BE2C (cell line): ENCODE data around the gene ZNF747.

Experiments used
- DNase-seq: peaks from one replicate; pipeline ENCODE4 v3.0.0-alpha.2; 2020
- H3K27me3 ChIP-seq: fragments of 250-450 bp; sonication (Bioruptor Pico); 2 replicates; pipeline ENCODE4 v1.5.1; 2020; ENCODE audit warnings: mild to moderate bottlenecking
- H3K36me3 ChIP-seq: fragments of 250-450 bp; sonication (Bioruptor Pico); 2 replicates; pipeline ENCODE4 v1.5.1; 2020; ENCODE audit warnings: mild to moderate bottlenecking
- H3K4me1 ChIP-seq: fragments of 250-450 bp; sonication (Bioruptor Pico); 2 replicates; pipeline ENCODE4 v1.5.1; 2020
- H3K4me3 ChIP-seq: 2 replicates; pipeline ENCODE4 v1.5.1; 2011; ENCODE audit warnings: low read depth, low read length
- H3K9me3 ChIP-seq: fragments of 250-450 bp; sonication (Bioruptor Pico); 2 replicates; pipeline ENCODE4 v1.5.1; 2020
- TF ChIP-seq, protein P1 (sequence below): IDR thresholded peaks from 2 replicates; pipeline ENCODE4 v1.5.1; 2012; ENCODE audit warnings: mild to moderate bottlenecking, low read depth, low read length

The ZNF747 gene

DNA sequence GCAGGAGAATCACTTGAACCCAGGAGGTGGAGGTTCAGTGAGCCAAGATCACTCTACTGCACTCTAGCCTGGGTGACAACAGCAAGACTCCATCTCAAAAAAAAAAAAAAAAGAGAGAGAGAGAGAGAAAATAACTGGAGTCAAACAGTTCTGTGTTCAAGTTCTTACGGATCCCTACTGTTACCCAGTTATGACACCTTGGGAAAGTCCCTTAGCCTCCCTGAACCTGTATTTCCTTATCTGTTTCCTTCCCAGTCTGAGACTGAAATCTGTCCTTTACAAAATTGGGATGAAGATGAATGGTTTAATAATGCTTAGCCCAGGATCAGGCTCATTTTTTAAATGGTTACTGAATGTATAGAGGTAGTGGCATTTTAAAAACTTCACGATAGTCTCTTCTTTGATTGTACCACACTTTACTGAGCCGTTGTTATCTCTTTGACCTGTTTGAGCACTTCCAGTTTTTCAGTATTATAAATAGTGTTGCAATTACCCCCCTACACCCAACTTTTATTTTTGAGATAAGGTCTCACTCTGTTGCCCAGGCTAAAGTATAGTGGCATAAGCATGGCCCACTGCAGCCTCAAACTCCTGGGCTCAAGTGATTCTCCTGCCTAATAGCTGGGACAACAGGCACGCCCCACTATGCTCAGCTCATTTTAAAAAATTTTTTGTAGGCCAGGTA lies 25.4 kb downstream of the ZNF747 start:
- H3K4me1 ChIP-seq: no peaks in the 10 kb centered on the region
- DNase-seq: no peak
- H3K9me3 ChIP-seq: peaks cover 4% of the 10 kb centered on the region
- TF ChIP-seq, protein P1, sequence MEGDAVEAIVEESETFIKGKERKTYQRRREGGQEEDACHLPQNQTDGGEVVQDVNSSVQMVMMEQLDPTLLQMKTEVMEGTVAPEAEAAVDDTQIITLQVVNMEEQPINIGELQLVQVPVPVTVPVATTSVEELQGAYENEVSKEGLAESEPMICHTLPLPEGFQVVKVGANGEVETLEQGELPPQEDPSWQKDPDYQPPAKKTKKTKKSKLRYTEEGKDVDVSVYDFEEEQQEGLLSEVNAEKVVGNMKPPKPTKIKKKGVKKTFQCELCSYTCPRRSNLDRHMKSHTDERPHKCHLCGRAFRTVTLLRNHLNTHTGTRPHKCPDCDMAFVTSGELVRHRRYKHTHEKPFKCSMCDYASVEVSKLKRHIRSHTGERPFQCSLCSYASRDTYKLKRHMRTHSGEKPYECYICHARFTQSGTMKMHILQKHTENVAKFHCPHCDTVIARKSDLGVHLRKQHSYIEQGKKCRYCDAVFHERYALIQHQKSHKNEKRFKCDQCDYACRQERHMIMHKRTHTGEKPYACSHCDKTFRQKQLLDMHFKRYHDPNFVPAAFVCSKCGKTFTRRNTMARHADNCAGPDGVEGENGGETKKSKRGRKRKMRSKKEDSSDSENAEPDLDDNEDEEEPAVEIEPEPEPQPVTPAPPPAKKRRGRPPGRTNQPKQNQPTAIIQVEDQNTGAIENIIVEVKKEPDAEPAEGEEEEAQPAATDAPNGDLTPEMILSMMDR: no peak
- no peak overlapping the region for H3K4me3 ChIP-seq
- H3K27me3 ChIP-seq: no peaks in the 10 kb centered on the region
- no peaks in the 10 kb centered on the region for H3K36me3 ChIP-seq

DNA sequence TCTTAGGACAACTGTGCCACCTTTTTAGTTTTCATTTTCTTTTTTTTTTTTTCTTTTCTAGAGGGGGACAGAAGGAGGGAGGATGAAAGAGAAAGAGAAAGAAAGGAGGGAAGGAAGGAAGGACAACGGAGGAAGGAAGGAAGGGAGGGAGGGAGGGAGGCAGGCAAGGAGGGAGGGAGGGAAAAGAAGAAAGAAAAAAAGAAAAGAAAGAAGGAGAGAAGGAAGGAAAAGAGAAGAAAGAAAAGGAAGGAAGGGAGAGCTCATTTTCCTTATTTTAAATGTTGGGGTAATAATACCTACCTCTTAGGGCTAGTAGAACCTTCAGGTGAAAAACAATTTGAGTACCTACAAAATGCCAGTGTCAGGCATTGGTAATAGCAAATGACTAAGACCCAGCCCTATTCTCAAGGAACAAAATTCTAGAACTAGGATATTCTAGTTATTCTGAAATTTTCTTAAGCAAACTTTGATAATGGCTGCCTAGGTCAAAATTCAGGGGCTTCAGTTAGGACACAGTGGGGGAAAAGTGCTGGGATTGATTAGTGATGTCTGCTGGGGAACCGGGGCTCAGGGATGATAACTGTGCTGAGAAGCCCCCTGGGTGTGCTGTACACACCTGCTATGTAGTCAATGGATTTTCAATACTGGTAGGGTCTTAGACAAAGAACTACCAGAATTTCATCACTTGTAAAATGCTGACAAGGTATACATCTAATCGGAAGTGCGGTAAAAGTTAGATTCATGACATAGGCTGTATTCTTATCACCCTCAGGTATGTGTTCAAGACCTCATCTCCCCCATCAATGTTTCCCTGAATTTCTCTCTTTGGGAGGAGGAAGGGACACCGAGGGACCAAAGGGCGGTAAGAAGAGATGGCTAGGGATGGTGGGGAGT lies 31.0 kb downstream of the ZNF747 start:
- no peaks in the 10 kb centered on the region for H3K9me3 ChIP-seq
- no peak for DNase-seq
- no peaks in the 10 kb centered on the region for H3K4me1 ChIP-seq
- no peaks in the 10 kb centered on the region for H3K27me3 ChIP-seq
- H3K36me3 ChIP-seq: no peaks in the 10 kb centered on the region
- TF ChIP-seq, protein P1: no peak
- no peak overlapping the region for H3K4me3 ChIP-seq

DNA sequence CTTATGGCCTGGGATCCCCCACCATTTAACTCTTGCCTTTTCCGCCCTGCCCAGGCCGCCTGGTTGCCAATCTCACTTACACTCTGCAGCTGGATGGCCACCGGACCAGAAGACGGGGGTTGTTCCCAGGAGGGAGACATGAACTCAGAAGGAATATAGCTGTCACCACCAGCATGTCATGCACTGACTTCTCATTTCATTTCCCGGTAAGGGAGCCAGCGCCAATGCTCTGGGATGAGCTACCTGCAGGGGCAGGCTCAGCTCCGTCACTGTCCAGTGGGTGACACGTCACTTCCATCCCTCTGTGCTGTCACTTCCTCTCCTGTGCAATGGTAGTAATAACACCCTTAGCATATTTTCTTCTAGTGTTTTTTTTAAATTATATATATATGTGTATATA lies 35.4 kb downstream of the ZNF747 start:
- Histone ChIP-seq H3K4me3 (no peak overlapping the region), H3K9me3 (no peaks in the 10 kb centered on the region), H3K36me3 (no peaks in the 10 kb centered on the region), H3K4me1 (no peaks in the 10 kb centered on the region), H3K27me3 (no peaks in the 10 kb centered on the region)
- TF ChIP-seq, protein P1: no peak
- no peak for DNase-seq

DNA sequence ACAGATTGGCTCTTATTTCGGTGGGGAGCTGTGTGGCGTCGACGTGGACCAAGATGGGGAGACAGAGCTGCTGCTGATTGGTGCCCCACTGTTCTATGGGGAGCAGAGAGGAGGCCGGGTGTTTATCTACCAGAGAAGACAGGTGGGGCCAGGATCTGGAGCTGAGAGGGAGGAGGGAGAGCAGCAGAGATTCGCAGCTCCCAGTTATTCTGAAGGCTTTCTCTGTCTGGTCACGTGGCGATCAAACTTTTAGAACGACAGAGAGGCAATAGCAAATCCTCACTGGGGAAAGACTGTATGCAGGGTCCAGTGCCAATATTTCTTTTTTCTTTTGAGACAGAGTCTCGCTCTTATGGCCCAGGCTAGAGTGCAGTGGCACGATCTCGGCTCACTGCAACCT lies 39.9 kb downstream of the ZNF747 start:
- TF ChIP-seq, protein P1: no peak
- Histone ChIP-seq H3K36me3 (no peaks in the 10 kb centered on the region), H3K4me3 (no peak overlapping the region), H3K4me1 (no peaks in the 10 kb centered on the region), H3K9me3 (no peaks in the 10 kb centered on the region), H3K27me3 (no peaks in the 10 kb centered on the region)
- no peak for DNase-seq

DNA sequence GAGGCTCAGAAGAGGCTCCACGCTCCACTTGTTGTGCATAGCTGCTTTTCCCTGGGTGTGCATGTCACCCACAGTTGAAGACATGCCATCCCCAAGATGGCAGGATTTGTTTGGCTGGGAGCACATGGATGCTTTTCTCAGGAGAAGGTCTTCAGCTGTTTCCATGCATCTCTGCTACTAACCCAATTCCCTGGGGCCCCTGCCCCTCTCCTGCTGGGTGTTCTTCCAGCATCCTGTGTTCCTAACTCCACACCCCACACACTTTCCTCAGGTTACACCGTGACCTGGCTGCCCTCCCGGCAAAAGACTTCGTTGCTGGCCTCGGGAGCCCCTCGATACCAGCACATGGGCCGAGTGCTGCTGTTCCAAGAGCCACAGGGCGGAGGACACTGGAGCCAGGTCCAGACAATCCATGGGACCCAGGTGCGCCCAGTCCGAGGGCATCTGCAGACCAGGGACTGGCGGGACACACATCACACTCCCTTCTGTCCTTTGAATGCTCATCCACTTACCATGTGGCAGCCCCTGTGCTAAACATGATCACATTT lies 40.6 kb downstream of the ZNF747 start:
- no peaks in the 10 kb centered on the region for H3K27me3 ChIP-seq
- no peaks in the 10 kb centered on the region for H3K9me3 ChIP-seq
- no peaks in the 10 kb centered on the region for H3K4me1 ChIP-seq
- H3K4me3 ChIP-seq: no peak overlapping the region
- DNase-seq: no peak
- TF ChIP-seq, protein P1: no peak
- H3K36me3 ChIP-seq: no peaks in the 10 kb centered on the region

DNA sequence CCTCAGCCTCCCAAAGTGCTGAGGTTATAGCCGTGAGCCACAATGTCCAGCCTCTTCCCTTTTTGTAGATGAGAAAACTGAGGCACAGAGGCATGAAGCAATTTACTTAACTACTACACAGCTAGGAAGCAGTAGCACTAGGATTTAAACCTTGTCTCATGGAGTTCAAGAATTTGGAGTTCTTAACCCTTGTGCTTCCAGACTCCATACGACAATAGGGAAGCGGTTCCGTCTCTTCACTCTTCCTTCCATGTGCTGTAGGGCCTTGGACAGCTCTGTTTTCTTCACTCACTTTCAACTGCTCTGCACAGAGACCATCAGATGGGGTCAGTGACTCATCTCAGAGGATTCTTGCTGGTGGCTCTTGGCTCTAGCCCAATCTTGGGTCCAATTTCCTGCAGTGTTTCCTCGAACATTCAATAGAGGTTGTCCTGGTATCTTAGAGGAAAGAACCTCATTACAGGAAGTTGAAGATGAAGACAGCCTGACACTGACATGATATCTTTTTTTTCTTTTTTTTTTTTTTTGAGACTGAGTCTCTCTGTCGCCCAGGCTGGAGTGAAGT lies 42.8 kb downstream of the ZNF747 start:
- Histone ChIP-seq H3K4me3 (no peak overlapping the region), H3K4me1 (no peaks in the 10 kb centered on the region), H3K36me3 (no peaks in the 10 kb centered on the region), H3K27me3 (no peaks in the 10 kb centered on the region), H3K9me3 (no peaks in the 10 kb centered on the region)
- TF ChIP-seq, protein P1: no peak
- no peak for DNase-seq
